22Rv1 (cell line): ENCODE measurements around the gene TRIM38.

Experiments
- ZFX ChIP-seq: fragments of 450-650 bp; IDR thresholded peaks from 2 replicates; pipeline ENCODE4 v1.6.1; 2017; ENCODE audit warnings: antibody characterized with exemption, borderline replicate concordance
- TF ChIP-seq, protein P1 (sequence below): fragments of 450-650 bp; IDR thresholded peaks from 2 replicates; pipeline ENCODE4 v1.5.1; 2017; ENCODE audit warnings: mild to moderate bottlenecking

DNA sequence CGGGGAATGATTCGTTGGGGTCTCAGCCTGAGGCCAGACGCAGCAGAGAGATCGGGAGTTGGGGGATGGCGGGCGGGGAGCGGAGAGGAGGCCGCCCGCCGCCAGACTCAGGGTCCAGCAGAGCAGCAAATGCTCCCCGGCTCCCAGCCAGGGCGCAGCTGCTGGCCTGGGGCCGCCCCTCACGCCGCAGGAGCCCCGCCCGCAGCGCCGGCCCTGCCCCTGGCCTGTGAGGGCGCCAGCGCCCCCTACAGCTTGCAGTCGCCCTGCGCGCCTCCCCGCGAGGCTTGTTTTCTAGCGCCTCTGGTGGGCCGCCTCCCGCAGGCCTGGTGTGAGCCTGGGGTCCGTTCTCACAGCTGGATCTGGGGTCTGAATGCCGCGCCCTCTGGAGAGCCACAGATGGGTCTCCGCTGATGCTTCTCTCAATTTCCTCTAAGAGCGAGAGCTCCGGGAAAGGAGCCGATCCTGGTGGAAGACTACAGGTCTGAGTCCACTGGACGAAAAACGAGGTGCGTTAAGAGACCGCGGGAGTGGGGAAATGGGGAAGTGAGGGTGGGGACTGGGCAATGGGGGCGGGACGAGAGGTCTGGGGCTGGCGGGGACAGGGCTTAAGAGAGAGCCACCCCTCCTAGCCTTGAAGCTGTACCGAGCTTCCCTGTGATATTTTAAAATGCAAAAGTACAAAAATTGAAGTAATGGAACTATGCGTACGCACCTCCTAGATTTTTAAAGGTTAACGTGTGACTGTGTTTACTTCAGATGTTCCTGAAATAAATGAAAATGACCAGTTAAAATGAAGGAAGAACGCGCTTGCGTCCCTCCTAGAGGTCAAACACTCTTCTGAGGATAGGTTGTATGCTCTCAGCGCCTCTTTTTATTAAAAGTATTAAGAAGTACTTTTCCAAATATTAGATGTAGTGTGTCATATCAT, 30.1 kb downstream of the TRIM38 start:
- TF ChIP-seq, protein P1, sequence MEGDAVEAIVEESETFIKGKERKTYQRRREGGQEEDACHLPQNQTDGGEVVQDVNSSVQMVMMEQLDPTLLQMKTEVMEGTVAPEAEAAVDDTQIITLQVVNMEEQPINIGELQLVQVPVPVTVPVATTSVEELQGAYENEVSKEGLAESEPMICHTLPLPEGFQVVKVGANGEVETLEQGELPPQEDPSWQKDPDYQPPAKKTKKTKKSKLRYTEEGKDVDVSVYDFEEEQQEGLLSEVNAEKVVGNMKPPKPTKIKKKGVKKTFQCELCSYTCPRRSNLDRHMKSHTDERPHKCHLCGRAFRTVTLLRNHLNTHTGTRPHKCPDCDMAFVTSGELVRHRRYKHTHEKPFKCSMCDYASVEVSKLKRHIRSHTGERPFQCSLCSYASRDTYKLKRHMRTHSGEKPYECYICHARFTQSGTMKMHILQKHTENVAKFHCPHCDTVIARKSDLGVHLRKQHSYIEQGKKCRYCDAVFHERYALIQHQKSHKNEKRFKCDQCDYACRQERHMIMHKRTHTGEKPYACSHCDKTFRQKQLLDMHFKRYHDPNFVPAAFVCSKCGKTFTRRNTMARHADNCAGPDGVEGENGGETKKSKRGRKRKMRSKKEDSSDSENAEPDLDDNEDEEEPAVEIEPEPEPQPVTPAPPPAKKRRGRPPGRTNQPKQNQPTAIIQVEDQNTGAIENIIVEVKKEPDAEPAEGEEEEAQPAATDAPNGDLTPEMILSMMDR = peak; percentile 99
- TF ChIP-seq ZFX = no peak
